ENCODE measurements around the gene MAPK1. TPM values are rescaled to one million over a fixed set of nuclear protein-coding genes. Genes with fewer than 3 reads are reported as not detected.
"Not testable (repeated sequence)": the region's sequence is repeated elsewhere in the genome, so short reads cannot be mapped to it uniquely, and the experiment has no call there.

The MAPK1 gene
- total RNA-seq, 1 donor from 2014 or later: 42.3 TPM

- TF ChIP-seq CTCF (conservative IDR thresholded peaks at IDR 0.05; ENCODE audit: low read depth, low read length): no peak
- no peak overlapping the region for H3K4me3 ChIP-seq (ENCODE audit: low read depth, low read length)
- DNase-seq (ENCODE audit: low read depth): no peak
These were observed 36.9 kb upstream of the MAPK1 start for GRCh38 chr22:21904250-21904789.

- no peak for DNase-seq (ENCODE audit: low read depth)
- no peak for TF ChIP-seq CTCF (conservative IDR thresholded peaks at IDR 0.05; ENCODE audit: low read depth, low read length)
- no peak overlapping the region for H3K4me3 ChIP-seq (ENCODE audit: low read depth, low read length)
These were observed 35.8 kb upstream of the MAPK1 start for GRCh38 chr22:21903283-21903682.

- no peak for TF ChIP-seq CTCF (conservative IDR thresholded peaks at IDR 0.05; ENCODE audit: low read depth, low read length)
- no peak for DNase-seq (ENCODE audit: low read depth)
- no peak overlapping the region for H3K4me3 ChIP-seq (ENCODE audit: low read depth, low read length)
These were observed 35.0 kb upstream of the MAPK1 start for GRCh38 chr22:21902296-21903087.

GRCh38 chr22:21898354-21898896 is 31.0 kb upstream of the MAPK1 start:
- no peak overlapping the region for H3K4me3 ChIP-seq (ENCODE audit: low read depth, low read length)
- no peak for DNase-seq (ENCODE audit: low read depth)
- no peak for TF ChIP-seq CTCF (conservative IDR thresholded peaks at IDR 0.05; ENCODE audit: low read depth, low read length)

GRCh38 chr22:21896951-21897513 is 29.6 kb upstream of the MAPK1 start:
- no peak for TF ChIP-seq CTCF (conservative IDR thresholded peaks at IDR 0.05; ENCODE audit: low read depth, low read length)
- H3K4me3 ChIP-seq (ENCODE audit: low read depth, low read length): no peak overlapping the region

GRCh38 chr22:21896275-21896674 is 28.8 kb upstream of the MAPK1 start:
- not testable (repeated sequence) for H3K4me3 ChIP-seq (ENCODE audit: low read depth, low read length); DNase-seq (ENCODE audit: low read depth)

More at GRCh38 chr22:21896951-21897513, 29.6 kb upstream of the MAPK1 start:
- DNase-seq (ENCODE audit: low read depth): no peak

- DNase-seq (ENCODE audit: low read depth): no peak
- no peak for TF ChIP-seq CTCF (conservative IDR thresholded peaks at IDR 0.05; ENCODE audit: low read depth, low read length)
- H3K4me3 ChIP-seq (ENCODE audit: low read depth, low read length): no peak overlapping the region
These were observed 27.4 kb upstream of the MAPK1 start for GRCh38 chr22:21894799-21895198.
